Measurements from ENCODE around the gene TMEM231.
A peak's percentile ranks its signal among the peaks of the same experiment; 100 is the strongest.

Gene TMEM231

GRCh38 chr16:75590920-75591843, 35.1 kb upstream of the TMEM231 start:
- TF ChIP-seq CTCF (IDR thresholded peaks at IDR 0.05; ENCODE audit: low read length, missing control alignments): peak; percentile 29
- peak; percentile 83 for DNase-seq (ENCODE audit: low read depth)
- H3K4me3 ChIP-seq (replicated peaks; ENCODE audit: low read depth, low read length): peak overlapping the region; percentile 19

DNA sequence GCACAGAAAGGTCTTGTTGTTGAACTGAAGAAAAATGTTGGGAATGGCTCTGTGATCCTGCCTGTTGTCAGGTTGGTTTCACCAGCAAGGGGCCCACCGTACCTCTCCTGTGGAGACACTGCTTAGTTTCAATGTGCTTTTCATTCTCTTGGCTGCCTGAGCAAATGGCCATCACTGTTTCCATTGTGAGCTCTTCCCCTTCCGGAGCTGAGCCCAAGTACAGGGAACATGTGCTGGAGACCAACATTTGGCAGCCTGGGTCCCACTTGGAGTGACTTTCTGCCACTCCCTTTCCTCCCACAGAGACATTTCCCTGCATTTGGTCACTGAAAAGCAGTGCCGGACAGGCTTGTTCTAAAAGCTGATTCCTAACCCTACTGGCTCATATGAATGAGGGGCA, 33.3 kb upstream of the TMEM231 start:
- TF ChIP-seq CTCF (IDR thresholded peaks at IDR 0.05; ENCODE audit: low read length, missing control alignments): no peak
- no peak for DNase-seq (ENCODE audit: low read depth)
- no peak overlapping the region for H3K4me3 ChIP-seq (replicated peaks; ENCODE audit: low read depth, low read length)

- no peak overlapping the region for H3K4me3 ChIP-seq (replicated peaks; ENCODE audit: low read depth, low read length)
- no peak for TF ChIP-seq CTCF (IDR thresholded peaks at IDR 0.05; ENCODE audit: low read length, missing control alignments)
- DNase-seq (ENCODE audit: low read depth): no peak
Observed at GRCh38 chr16:75588716-75589115, 32.7 kb upstream of the TMEM231 start.

DNA sequence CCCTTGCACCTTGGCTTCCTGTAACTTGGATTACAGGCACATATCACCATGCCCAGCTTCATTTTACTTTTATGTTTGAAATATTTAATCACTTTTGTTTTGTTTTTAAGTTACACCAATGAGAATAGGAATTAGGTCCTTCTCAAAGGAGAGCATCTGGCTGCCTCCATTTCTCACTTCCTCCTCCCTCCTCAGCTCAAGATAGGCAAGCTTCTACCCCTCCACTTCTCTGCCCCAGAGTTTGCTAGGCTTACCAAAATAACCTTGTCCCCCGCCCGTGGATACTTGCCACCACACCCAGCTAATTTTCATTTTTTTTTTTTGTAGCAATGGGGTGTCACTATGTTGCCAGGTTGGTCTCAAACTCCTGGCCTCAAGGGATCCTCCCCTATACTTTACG, 28.1 kb upstream of the TMEM231 start:
- no peak overlapping the region for H3K4me3 ChIP-seq (replicated peaks; ENCODE audit: low read depth, low read length)
- TF ChIP-seq CTCF (IDR thresholded peaks at IDR 0.05; ENCODE audit: low read length, missing control alignments): no peak
- no peak for DNase-seq (ENCODE audit: low read depth)

DNA sequence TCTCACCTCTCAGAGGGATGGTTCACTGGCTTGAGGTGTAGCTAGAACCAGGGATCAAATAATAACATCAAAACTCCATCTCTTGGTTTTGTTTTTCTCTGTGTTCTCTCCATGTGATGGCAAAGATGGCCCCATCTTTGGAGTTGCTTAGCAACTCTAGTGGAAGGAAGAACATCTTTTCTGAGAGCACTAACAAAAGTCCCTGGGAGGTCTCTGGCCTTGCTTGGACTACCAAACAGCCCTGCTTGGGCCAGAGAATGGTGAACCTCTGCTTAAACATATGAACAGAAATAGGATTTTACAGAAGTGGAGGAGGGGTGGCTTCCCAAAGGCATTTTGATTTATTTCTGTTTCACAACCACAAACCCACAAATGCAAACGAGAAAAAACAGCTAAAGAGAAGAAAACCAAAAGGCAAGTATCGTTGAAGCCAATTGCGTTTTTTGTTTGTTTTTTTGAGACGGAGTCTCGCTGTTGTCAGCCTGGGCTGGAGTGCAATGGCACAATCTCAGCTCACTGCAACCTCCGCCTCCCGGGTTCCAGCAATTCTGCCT, 23.3 kb upstream of the TMEM231 start:
- H3K4me3 ChIP-seq (replicated peaks; ENCODE audit: low read depth, low read length): no peak overlapping the region
- DNase-seq (ENCODE audit: low read depth): no peak
- no peak for TF ChIP-seq CTCF (IDR thresholded peaks at IDR 0.05; ENCODE audit: low read length, missing control alignments)

GRCh38 chr16:75578725-75579124, 22.7 kb upstream of the TMEM231 start:
- TF ChIP-seq CTCF (IDR thresholded peaks at IDR 0.05; ENCODE audit: low read length, missing control alignments): no peak
- DNase-seq (ENCODE audit: low read depth): no peak
- no peak overlapping the region for H3K4me3 ChIP-seq (replicated peaks; ENCODE audit: low read depth, low read length)

All from fibroblast of pulmonary artery (primary cell).